Neural cell (in vitro differentiated cells): ENCODE results near the gene FAM171A1. TPM values are rescaled to one million over a fixed set of nuclear protein-coding genes. Genes with fewer than 3 reads are reported as not detected.

Experiments used
- H2AFZ ChIP-seq: fragments of 200-600, 300-800 bp; sonication (generic), shearing (Covaris generic); 2 replicates; pipeline ENCODE4 v1.6.0; 2014; ENCODE audit warnings: low read depth, mild to moderate bottlenecking, antibody characterized with exemption, low read length, moderate library complexity
- H3F3A ChIP-seq: fragments of 200-600 bp; shearing (Covaris generic); 2 replicates; pipeline ENCODE4 v1.6.1; 2016; ENCODE audit warnings: mild to moderate bottlenecking, moderate library complexity, mixed read lengths, antibody characterized with exemption, low read length; ENCODE audit not compliant: insufficient read depth, poor library complexity, severe bottlenecking
- H3K27ac ChIP-seq: fragments of 200-600, 300-800 bp; sonication (generic), shearing (Covaris generic); 2 replicates; pipeline ENCODE4 v1.5.1; 2014; ENCODE audit warnings: mild to moderate bottlenecking, low read length, moderate library complexity
- H3K27me3 ChIP-seq: fragments of 300-800, 200-600 bp; sonication (generic), shearing (Covaris generic); 2 replicates; pipeline ENCODE4 v1.6.0; 2014; ENCODE audit warnings: mild to moderate bottlenecking, low read depth, low read length, moderate library complexity; ENCODE audit not compliant: insufficient read depth
- H3K36me3 ChIP-seq: fragments of 300-800, 200-600 bp; sonication (generic), shearing (Covaris generic); 2 replicates; pipeline ENCODE4 v1.5.1; 2014; ENCODE audit warnings: mild to moderate bottlenecking, antibody characterized with exemption, low read length, moderate library complexity; ENCODE audit not compliant: insufficient read depth
- H3K4me2 ChIP-seq: fragments of 300-800, 200-600 bp; sonication (generic), shearing (Covaris generic); 2 replicates; pipeline ENCODE4 v1.6.0; 2014; ENCODE audit warnings: mild to moderate bottlenecking, low read length
- H3K4me3 ChIP-seq: fragments of 300-800, 200-600 bp; sonication (generic), shearing (Covaris generic); 2 replicates; pipeline ENCODE4 v1.5.1; 2014; ENCODE audit warnings: mild to moderate bottlenecking, low read length, moderate library complexity
- H3K79me2 ChIP-seq: fragments of 200-600 bp; shearing (Covaris generic); replicated peaks from 2 replicates; pipeline ENCODE4 v1.6.0; 2014; ENCODE audit warnings: mild to moderate bottlenecking, low read length, moderate library complexity; ENCODE audit not compliant: insufficient read depth
- H3K9ac ChIP-seq: fragments of 300-800, 200-600 bp; sonication (generic), shearing (Covaris generic); 2 replicates; pipeline ENCODE4 v1.6.1; 2016; ENCODE audit warnings: mild to moderate bottlenecking, low read length, mixed read lengths
- H3K9me2 ChIP-seq: fragments of 200-600 bp; shearing (Covaris generic); 2 replicates; pipeline ENCODE4 v1.6.1; 2016; ENCODE audit warnings: mild to moderate bottlenecking, low read length, mixed read lengths; ENCODE audit not compliant: insufficient read depth
- H3K9me3 ChIP-seq: fragments of 200-600, 300-800 bp; sonication (generic), shearing (Covaris generic); 2 replicates; pipeline ENCODE4 v1.6.1; 2016; ENCODE audit warnings: mild to moderate bottlenecking, mixed run types, low read length, moderate library complexity, mixed read lengths
- H4K20me1 ChIP-seq: fragments of 200-600 bp; shearing (Covaris generic); 2 replicates; pipeline ENCODE4 v1.6.1; 2016; ENCODE audit warnings: mild to moderate bottlenecking, mixed run types; ENCODE audit not compliant: insufficient read depth
- CTCF ChIP-seq: fragments of 450-650 bp; IDR thresholded peaks from 2 replicates; pipeline ENCODE4 v1.5.1; 2014; ENCODE audit warnings: antibody characterized with exemption, mild to moderate bottlenecking, moderate library complexity; ENCODE audit not compliant: poor library complexity, severe bottlenecking
- EP300 ChIP-seq: fragments of 450-650 bp; conservative IDR thresholded peaks from 2 replicates; pipeline ENCODE4 v1.6.1; 2014; ENCODE audit warnings: antibody characterized with exemption, mild to moderate bottlenecking, moderate library complexity; ENCODE audit not compliant: poor library complexity, severe bottlenecking
- EZH2 ChIP-seq: fragments of 200-600, 300-800 bp; shearing (Covaris generic), sonication (generic); IDR thresholded peaks from 2 replicates; pipeline ENCODE4 v1.6.1; 2014; ENCODE audit warnings: antibody characterized with exemption, low read length, borderline replicate concordance, mild to moderate bottlenecking; ENCODE audit not compliant: insufficient read depth, poor library complexity, severe bottlenecking
- MXI1 ChIP-seq: fragments of 450-650 bp; conservative IDR thresholded peaks from 2 replicates; pipeline ENCODE4 v1.6.1; 2014; ENCODE audit warnings: antibody characterized with exemption, mild to moderate bottlenecking; ENCODE audit not compliant: poor library complexity, severe bottlenecking
- POLR2AphosphoS5 ChIP-seq: IDR thresholded peaks from 2 replicates; pipeline ENCODE4 v1.6.1; 2012
- RAD21 ChIP-seq: fragments of 450-650 bp; conservative IDR thresholded peaks from 2 replicates; pipeline ENCODE4 v1.6.1; 2014; ENCODE audit warnings: antibody characterized with exemption, mild to moderate bottlenecking, moderate library complexity
- SMC3 ChIP-seq: fragments of 450-650 bp; conservative IDR thresholded peaks from 2 replicates; pipeline ENCODE4 v1.6.1; 2014; ENCODE audit warnings: antibody characterized with exemption, mild to moderate bottlenecking, moderate library complexity; ENCODE audit not compliant: poor library complexity
- TAF1 ChIP-seq: IDR thresholded peaks from 2 replicates; pipeline ENCODE4 v1.6.1; 2012; ENCODE audit warnings: low read depth
- polyA plus RNA-seq: library from polyadenylated mRNA; depleted of rRNA; stranded (reverse); fragments of >200 nt; gene quantifications from 2 replicates; pipeline ENCODE4 v1.2.3, GENCODE V29; 2014

Gene FAM171A1
- polyA plus RNA-seq, 1 donor from 2014 or later = 28.8 TPM

GRCh38 chr10:15214237-15214636, 156.9 kb downstream of the FAM171A1 start:
- no peak overlapping the region for H3K4me2 ChIP-seq
- no peak overlapping the region for H3K4me3 ChIP-seq
- peaks cover 10% of the 10 kb centered on the region for H3K36me3 ChIP-seq
- H4K20me1 ChIP-seq = no peaks in the 10 kb centered on the region
- H3F3A ChIP-seq = no peaks in the 10 kb centered on the region
- H3K9ac ChIP-seq = no peak overlapping the region
- H3K9me3 ChIP-seq = no peaks in the 10 kb centered on the region
- no peaks in the 10 kb centered on the region for H3K27me3 ChIP-seq
- no peak overlapping the region for H3K27ac ChIP-seq
- peaks cover 3% of the 10 kb centered on the region for H3K79me2 ChIP-seq
- no peaks in the 10 kb centered on the region for H3K9me2 ChIP-seq
- TF ChIP-seq MXI1 (no peak), EP300 (no peak), TAF1 (no peak), SMC3 (no peak), RAD21 (no peak), EZH2 (no peak), CTCF (no peak), POLR2AphosphoS5 (no peak)
- no peak overlapping the region for H2AFZ ChIP-seq

GRCh38 chr10:15213461-15213861, 157.6 kb downstream of the FAM171A1 start:
- Histone ChIP-seq H3K79me2 (peaks cover 3% of the 10 kb centered on the region), H3K4me2 (no peak overlapping the region), H4K20me1 (no peaks in the 10 kb centered on the region), H3K9me3 (no peaks in the 10 kb centered on the region), H2AFZ (no peak overlapping the region), H3K27me3 (no peaks in the 10 kb centered on the region), H3K27ac (no peak overlapping the region), H3K4me3 (no peak overlapping the region), H3K9me2 (no peaks in the 10 kb centered on the region), H3K36me3 (peaks cover 10% of the 10 kb centered on the region), H3K9ac (no peak overlapping the region), H3F3A (no peaks in the 10 kb centered on the region)
- TF ChIP-seq POLR2AphosphoS5 = no peak
- no peak for TF ChIP-seq SMC3
- TF ChIP-seq EP300 = no peak
- no peak for TF ChIP-seq EZH2
- TF ChIP-seq RAD21 = no peak
- TF ChIP-seq CTCF = no peak
- no peak for TF ChIP-seq TAF1

GRCh38 chr10:15211464-15211979, 159.6 kb downstream of the FAM171A1 start:
- Histone ChIP-seq H3K27me3 (no peaks in the 10 kb centered on the region), H2AFZ (no peak overlapping the region), H3K36me3 (peaks cover 10% of the 10 kb centered on the region), H4K20me1 (no peaks in the 10 kb centered on the region), H3K4me2 (no peak overlapping the region), H3F3A (no peaks in the 10 kb centered on the region), H3K9me2 (no peaks in the 10 kb centered on the region), H3K27ac (no peak overlapping the region), H3K79me2 (peaks cover 3% of the 10 kb centered on the region), H3K4me3 (no peak overlapping the region), H3K9me3 (no peaks in the 10 kb centered on the region), H3K9ac (no peak overlapping the region)
- no peak for TF ChIP-seq SMC3
